Measurements from ENCODE around the gene TMEM207. TPM values are rescaled to one million over a fixed set of nuclear protein-coding genes. Genes with fewer than 3 reads are reported as not detected.

The TMEM207 gene
- total and polyA plus RNA-seq, 4 donors, result not detected

DNA sequence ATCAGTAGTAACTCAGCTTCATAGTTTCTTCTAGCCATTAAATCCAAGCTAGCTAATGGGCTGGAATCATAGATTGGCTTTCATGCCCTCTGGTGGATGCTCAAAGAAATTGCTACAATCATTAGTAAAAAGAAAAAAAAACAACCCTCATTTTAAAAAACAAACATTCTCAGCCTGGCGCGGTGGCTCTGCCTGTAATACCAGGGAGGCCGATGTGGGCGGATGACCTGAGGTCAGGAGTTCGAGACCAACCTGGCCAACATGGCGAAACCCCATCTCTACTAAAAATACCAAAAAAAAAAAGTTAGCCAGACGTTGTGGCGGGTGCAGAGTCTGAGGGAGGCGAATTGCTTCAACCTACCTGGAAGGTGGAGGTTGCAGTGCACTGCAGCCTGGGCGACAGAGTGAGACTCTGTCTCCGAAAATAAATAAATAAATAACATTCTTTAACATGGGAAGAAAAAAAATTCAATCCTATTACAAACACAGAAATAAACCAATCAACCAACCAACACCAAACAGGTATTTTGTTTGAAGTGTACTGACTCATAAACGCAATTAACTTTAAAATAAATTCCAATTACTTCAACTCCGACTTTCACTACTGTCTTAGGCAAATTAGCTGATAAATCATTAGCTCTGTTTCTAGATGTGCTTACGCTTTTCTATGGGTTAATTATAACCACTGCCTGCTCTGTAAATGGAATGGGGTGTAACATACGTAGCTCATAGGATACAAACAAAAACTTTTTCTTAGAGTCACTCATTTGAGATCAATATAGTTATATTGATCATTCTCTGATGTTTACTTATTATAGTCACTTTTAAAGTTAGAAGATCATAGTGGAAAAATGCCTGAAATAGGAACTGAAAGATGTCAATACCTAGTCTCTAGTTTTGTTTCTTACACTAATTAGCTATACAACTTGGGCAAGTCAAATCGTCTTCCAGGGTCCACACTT is 24.9 kb downstream of the TMEM207 start:
- WGBS, result 20% methylated on average over 16 of the region's 16 CpGs
- no peaks in the 10 kb centered on the region for H3K4me1 ChIP-seq (ENCODE audit: control insufficient read depth in 4 of 4, insufficient read depth in 4 of 4, low read length in 3 of 4)
- H3K9ac ChIP-seq (ENCODE audit: low read depth in 1 of 2, low read length in 2 of 2), result no peak overlapping the region
- H3K27ac ChIP-seq (ENCODE audit: low read depth in 1 of 2, low read length in 2 of 2), result no peak overlapping the region
- H3K9me3 ChIP-seq (ENCODE audit: control insufficient read depth in 4 of 4, low read length in 3 of 4), result no peaks in the 10 kb centered on the region
- H3K27me3 ChIP-seq (ENCODE audit: control insufficient read depth in 4 of 4, insufficient read depth in 4 of 4, low read length in 3 of 4), result no peaks in the 10 kb centered on the region
- H3K36me3 ChIP-seq (ENCODE audit: control insufficient read depth in 4 of 4, insufficient read depth in 3 of 4, low read depth in 1 of 4, low read length in 3 of 4), result no peaks in the 10 kb centered on the region
- peak; percentile 44 for DNase-seq (ENCODE audit: low spot score)
- TF ChIP-seq RAD21 (IDR thresholded peaks at IDR 0.05) (peak; percentile 85 to 89), TAF1 (conservative IDR thresholded peaks at IDR 0.05) (no peak), JUND (IDR thresholded peaks at IDR 0.05) (no peak), HNF4G (IDR thresholded peaks at IDR 0.05) (no peak), YY1 (IDR thresholded peaks at IDR 0.05) (peak; percentile 62), EGR1 (IDR thresholded peaks at IDR 0.05; ENCODE audit: low read depth in 2 of 2) (peak; percentile 94 to 95), RXRA (IDR thresholded peaks at IDR 0.05) (peak; percentile 46 to 47), FOXA1 (IDR thresholded peaks at IDR 0.05) (no peak), GABPA (IDR thresholded peaks at IDR 0.05 in 1 of 2, conservative IDR thresholded peaks at IDR 0.05 in 1 of 2) (no peak), SP1 (IDR thresholded peaks at IDR 0.05) (peak; percentile 17), HNF4A (conservative IDR thresholded peaks at IDR 0.05) (peak; percentile 48 to 53), NR2F2 (IDR thresholded peaks at IDR 0.05) (peak; percentile 58), FOXA2 (IDR thresholded peaks at IDR 0.05) (no peak)
- TF ChIP-seq, protein P1, sequence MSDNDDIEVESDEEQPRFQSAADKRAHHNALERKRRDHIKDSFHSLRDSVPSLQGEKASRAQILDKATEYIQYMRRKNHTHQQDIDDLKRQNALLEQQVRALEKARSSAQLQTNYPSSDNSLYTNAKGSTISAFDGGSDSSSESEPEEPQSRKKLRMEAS (IDR thresholded peaks at IDR 0.05), result peak; percentile 9
- TF ChIP-seq, protein P2, sequence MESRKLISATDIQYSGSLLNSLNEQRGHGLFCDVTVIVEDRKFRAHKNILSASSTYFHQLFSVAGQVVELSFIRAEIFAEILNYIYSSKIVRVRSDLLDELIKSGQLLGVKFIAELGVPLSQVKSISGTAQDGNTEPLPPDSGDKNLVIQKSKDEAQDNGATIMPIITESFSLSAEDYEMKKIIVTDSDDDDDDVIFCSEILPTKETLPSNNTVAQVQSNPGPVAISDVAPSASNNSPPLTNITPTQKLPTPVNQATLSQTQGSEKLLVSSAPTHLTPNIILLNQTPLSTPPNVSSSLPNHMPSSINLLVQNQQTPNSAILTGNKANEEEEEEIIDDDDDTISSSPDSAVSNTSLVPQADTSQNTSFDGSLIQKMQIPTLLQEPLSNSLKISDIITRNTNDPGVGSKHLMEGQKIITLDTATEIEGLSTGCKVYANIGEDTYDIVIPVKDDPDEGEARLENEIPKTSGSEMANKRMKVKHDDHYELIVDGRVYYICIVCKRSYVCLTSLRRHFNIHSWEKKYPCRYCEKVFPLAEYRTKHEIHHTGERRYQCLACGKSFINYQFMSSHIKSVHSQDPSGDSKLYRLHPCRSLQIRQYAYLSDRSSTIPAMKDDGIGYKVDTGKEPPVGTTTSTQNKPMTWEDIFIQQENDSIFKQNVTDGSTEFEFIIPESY (IDR thresholded peaks at IDR 0.05), result peak; percentile 25
- TF ChIP-seq, protein P3, sequence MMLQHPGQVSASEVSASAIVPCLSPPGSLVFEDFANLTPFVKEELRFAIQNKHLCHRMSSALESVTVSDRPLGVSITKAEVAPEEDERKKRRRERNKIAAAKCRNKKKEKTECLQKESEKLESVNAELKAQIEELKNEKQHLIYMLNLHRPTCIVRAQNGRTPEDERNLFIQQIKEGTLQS (IDR thresholded peaks at IDR 0.05), result peak; percentile 76
- TF ChIP-seq, protein P4, sequence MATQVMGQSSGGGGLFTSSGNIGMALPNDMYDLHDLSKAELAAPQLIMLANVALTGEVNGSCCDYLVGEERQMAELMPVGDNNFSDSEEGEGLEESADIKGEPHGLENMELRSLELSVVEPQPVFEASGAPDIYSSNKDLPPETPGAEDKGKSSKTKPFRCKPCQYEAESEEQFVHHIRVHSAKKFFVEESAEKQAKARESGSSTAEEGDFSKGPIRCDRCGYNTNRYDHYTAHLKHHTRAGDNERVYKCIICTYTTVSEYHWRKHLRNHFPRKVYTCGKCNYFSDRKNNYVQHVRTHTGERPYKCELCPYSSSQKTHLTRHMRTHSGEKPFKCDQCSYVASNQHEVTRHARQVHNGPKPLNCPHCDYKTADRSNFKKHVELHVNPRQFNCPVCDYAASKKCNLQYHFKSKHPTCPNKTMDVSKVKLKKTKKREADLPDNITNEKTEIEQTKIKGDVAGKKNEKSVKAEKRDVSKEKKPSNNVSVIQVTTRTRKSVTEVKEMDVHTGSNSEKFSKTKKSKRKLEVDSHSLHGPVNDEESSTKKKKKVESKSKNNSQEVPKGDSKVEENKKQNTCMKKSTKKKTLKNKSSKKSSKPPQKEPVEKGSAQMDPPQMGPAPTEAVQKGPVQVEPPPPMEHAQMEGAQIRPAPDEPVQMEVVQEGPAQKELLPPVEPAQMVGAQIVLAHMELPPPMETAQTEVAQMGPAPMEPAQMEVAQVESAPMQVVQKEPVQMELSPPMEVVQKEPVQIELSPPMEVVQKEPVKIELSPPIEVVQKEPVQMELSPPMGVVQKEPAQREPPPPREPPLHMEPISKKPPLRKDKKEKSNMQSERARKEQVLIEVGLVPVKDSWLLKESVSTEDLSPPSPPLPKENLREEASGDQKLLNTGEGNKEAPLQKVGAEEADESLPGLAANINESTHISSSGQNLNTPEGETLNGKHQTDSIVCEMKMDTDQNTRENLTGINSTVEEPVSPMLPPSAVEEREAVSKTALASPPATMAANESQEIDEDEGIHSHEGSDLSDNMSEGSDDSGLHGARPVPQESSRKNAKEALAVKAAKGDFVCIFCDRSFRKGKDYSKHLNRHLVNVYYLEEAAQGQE (IDR thresholded peaks at IDR 0.05), result no peak
- TF ChIP-seq, protein P5, sequence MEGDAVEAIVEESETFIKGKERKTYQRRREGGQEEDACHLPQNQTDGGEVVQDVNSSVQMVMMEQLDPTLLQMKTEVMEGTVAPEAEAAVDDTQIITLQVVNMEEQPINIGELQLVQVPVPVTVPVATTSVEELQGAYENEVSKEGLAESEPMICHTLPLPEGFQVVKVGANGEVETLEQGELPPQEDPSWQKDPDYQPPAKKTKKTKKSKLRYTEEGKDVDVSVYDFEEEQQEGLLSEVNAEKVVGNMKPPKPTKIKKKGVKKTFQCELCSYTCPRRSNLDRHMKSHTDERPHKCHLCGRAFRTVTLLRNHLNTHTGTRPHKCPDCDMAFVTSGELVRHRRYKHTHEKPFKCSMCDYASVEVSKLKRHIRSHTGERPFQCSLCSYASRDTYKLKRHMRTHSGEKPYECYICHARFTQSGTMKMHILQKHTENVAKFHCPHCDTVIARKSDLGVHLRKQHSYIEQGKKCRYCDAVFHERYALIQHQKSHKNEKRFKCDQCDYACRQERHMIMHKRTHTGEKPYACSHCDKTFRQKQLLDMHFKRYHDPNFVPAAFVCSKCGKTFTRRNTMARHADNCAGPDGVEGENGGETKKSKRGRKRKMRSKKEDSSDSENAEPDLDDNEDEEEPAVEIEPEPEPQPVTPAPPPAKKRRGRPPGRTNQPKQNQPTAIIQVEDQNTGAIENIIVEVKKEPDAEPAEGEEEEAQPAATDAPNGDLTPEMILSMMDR (IDR thresholded peaks at IDR 0.05; ENCODE audit: low read depth, low read length, missing input control), result peak; percentile 74
- peak overlapping the region in 1 of 3 donors; percentile 25 for H3K4me3 ChIP-seq (ENCODE audit: low read depth in 1 of 3, low read length in 3 of 3)
